Measurements from ENCODE around the gene CDK5RAP3. TPM values are rescaled to one million over a fixed set of nuclear protein-coding genes. Genes with fewer than 3 reads are reported as not detected.

The CDK5RAP3 gene
- total and polyA plus RNA-seq, 2 experiments from 2014 or later, result 92.6 to 106 TPM

GRCh38 chr17:47981462-47981861 is 10.5 kb downstream of the CDK5RAP3 start:
- Mint-ChIP-seq H3K9me3 (no peaks in the 10 kb centered on the region; the same call in 2 of the 3 replicates), H3K36me3 (ENCODE audit: low read depth) (peaks cover 61% of the 10 kb centered on the region), H3K4me3 (no peak overlapping the region), H3K27me3 (ENCODE audit: insufficient read depth, low read depth, poor library complexity) (peaks cover 11% of the 10 kb centered on the region), H3K4me1 (peaks cover 5% of the 10 kb centered on the region), H3K27ac (no peak overlapping the region)
- Histone ChIP-seq H3K27ac (ENCODE audit: low read depth) (no peak overlapping the region), H4K20me1 (replicated peaks; ENCODE audit: insufficient read depth) (peaks cover 4% of the 10 kb centered on the region), H3K36me3 (ENCODE audit: insufficient read depth) (peaks cover 17% of the 10 kb centered on the region; the same call in 1 of the 2 replicates), H3K4me3 (no peak overlapping the region), H3K27me3 (ENCODE audit: insufficient read depth) (no peaks in the 10 kb centered on the region), H3K4me2 (no peak overlapping the region), H3F3A (replicated peaks; ENCODE audit: low read depth) (no peaks in the 10 kb centered on the region), H2AFZ (no peak overlapping the region), H3K79me2 (replicated peaks; ENCODE audit: insufficient read depth) (no peaks in the 10 kb centered on the region), H3K9me2 (ENCODE audit: insufficient read depth) (no peaks in the 10 kb centered on the region), H3K4me1 (ENCODE audit: insufficient read depth) (no peaks in the 10 kb centered on the region)
- DNase-seq (ENCODE audit: low spot score) (no peak), ATAC-seq (no peak)
- no peak for TF ChIP-seq ZNF462 (CRISPR knock-in tag; IDR thresholded peaks at IDR 0.05)
- TF ChIP-seq ZNF114 (CRISPR knock-in tag; IDR thresholded peaks at IDR 0.05), result no peak
- no peak for TF ChIP-seq CREB1 (CRISPR knock-in tag; IDR thresholded peaks at IDR 0.05; ENCODE audit: low read depth)
- TF ChIP-seq EZH2phosphoT487 (IDR thresholded peaks at IDR 0.05; ENCODE audit: unreplicated experiment), result no peak
- TF ChIP-seq JUNB (IDR thresholded peaks at IDR 0.05; ENCODE audit: unreplicated experiment), result no peak
- no peak for TF ChIP-seq NANOG (IDR thresholded peaks at IDR 0.05; ENCODE audit: borderline replicate concordance)
- TF ChIP-seq STAT1 (IDR thresholded peaks at IDR 0.05; ENCODE audit: unreplicated experiment), result no peak
- no peak for TF ChIP-seq POLR2AphosphoS5 (IDR thresholded peaks at IDR 0.05; ENCODE audit: low read depth)
- TF ChIP-seq ETS1 (IDR thresholded peaks at IDR 0.05), result no peak
- no peak for TF ChIP-seq EZH2 (IDR thresholded peaks at IDR 0.05; ENCODE audit: low read depth, unreplicated experiment)
- no peak for TF ChIP-seq REST (IDR thresholded peaks at IDR 0.05; ENCODE audit: unreplicated experiment)
- TF ChIP-seq CTCF (conservative IDR thresholded peaks at IDR 0.05; ENCODE audit: low read depth in 2 of 2), result no peak
- TF ChIP-seq ZNF331 (CRISPR knock-in tag; IDR thresholded peaks at IDR 0.05; ENCODE audit: low read depth), result no peak
